HG02642 (cell line): Measurements from ENCODE around the gene BMP6.

ENCODE experiments used
- ATAC-seq: cut with Tn5 transposase; IDR thresholded peaks from one replicate; pipeline ENCODE4 v1.9.1; 2021; ENCODE audit warnings: mild to moderate bottlenecking; ENCODE audit not compliant: unreplicated experiment, poor library complexity

BMP6 gene

DNA sequence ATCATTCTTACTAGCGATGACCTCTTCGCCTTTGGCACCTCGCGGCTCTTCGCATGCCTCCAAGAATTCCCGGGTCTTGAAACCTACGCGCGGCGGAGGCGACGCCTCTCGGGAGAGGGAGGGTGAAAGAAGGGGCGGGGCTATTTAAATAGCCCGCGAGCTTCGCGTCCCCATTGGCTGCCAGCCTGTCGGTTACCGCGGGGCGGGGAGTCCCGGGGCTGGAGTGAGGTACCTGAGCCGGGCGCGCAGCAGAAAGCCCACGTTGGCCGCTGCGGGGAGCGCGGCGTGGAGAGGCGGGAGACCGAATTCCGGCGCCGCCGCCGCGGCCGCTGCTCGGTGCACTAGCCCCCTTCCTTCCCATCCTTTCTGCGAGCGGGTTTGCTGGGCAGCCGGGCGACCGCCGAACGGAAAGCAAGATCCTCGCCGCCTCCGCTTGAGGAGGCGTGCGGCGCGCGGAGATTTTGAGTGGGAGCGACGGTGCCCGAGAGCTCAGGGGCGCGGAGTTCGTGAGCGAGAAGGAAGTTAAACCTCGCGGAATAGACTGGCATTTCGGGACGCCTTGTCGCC lies at the start of gene BMP6:
Gene BMP6, plus strand, starts transcription at position 251 of the 567 bp plus-strand sequence. CDS start 857 bp downstream, outside the sequence.
- ATAC-seq: peak; percentile 79

DNA sequence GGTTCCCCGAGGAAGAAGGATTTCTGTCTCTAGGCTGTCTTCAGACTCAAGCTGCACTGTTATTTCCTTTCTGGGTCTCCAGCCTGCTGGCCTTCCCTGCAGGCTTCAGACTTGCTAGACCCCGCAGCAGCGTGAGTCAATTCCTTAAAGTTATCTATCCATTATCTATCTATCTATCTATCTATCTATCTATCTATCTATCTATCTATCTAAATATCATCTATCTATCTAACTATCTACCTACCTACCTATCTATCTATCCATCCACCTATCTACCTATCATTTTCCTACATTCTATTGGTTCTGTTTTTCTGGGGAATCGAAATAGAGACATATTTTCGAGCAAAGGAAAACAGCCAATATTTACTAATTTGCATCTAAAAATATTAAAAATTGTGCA lies 48.7 kb upstream of the BMP6 start:
- no peak for ATAC-seq

DNA sequence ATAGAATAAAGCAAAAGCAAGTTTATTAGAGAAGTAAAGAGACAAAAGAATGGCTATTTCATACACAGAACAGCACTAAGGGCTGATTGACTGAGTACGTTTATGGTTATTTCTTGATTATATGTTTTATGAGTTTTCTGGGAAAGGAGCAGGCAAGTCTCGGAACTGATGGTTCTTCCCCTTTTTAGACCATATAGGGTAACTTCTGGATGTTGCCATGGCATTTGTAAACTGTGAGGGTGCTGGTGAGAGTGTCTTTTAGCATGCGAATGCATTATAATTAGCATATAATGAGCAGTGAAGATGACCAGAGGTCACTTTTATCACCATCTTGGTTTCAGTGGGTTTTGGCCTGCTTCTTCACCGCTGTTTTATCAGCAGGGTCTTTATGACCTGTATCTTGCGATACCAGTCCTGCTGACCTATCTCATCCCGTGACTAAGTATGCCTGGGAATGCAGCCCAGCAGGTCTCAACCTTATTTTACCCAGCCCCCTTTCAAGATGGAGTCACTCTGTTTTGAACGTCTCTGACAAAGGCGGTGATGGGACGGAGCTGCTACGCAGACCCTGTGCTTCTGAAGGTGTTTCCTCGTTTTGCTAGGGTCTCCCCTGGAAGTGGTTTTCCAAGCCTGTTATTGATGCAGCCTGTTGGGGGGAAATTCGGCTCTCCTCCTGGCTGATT lies 45.4 kb upstream of the BMP6 start:
- ATAC-seq: no peak

DNA sequence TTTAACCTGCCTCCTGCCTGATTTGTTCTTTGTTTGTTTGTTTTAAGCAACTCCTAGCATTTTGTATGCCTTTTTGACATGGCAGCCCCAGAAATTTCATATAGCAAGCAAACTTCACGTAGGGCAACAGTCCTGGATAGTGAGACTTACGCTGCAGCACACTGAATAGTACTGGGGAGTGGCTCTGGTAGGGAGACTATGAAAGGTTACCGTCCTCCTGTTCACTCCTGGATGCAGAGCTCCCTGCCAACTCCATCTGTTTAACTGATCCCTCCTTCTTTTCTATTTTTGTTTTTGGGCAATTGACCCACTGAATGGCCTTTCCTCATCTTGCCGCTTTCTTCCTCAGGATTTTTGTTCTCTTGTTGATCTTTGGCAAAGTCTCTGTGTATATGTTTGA lies 44.5 kb upstream of the BMP6 start:
- ATAC-seq: no peak

DNA sequence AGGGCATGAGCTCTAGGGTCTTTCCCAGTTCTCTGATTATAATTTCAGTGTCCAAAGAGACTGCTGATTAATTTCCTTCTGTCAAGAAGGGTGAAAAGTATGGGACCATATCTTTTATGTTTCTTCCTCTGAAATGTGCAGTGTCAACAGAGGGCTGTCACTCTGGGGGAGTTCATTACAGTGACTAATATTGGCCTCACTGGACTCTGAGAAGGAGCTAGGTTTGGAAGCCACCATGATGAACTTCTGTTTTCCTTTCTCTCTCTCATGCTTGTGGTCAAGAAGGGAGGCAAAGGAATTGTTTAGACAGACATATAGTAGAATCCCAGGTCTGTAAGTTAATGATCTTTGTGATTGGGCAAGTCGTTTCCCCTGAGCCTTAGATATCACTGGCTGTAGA lies 41.8 kb upstream of the BMP6 start:
- no peak for ATAC-seq

DNA sequence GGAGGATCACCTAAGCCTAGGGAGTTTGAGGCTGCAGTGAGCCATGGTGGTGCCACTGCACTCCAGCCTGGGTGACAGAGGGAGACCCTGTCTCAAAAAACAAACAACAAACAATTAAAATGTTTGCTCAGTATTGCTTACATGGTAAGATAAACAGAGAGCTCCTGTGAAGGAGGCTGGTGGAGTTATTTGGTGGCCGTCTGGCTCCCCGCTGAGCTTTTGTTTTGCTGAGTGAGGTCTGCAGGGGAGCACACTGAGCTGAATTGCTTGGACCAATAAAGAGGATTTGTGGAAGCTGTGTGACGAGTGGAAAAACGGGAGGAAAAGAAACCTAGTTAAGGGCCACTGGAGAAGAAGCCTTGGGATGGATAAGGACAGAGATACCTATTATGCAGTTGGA lies 41.1 kb upstream of the BMP6 start:
- no peak for ATAC-seq

DNA sequence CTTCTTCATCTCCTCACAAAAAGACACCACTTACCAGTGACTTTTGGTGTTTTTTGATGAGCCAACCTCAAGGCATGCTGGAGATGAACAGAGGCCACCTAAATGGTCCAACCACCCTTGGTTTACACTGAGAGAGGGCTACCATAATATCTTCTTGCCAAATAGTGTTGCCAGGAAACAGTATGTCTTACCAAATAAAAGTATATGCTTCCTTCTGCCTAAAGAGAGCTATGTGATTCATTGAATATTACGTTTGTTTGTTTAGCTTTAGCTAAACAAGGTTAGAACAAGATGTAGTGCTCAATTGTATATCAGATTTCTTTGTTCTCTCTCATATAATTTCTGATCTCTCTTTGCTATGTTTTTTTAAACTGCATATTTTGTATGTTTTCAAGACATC lies 40.6 kb upstream of the BMP6 start:
- no peak for ATAC-seq

DNA sequence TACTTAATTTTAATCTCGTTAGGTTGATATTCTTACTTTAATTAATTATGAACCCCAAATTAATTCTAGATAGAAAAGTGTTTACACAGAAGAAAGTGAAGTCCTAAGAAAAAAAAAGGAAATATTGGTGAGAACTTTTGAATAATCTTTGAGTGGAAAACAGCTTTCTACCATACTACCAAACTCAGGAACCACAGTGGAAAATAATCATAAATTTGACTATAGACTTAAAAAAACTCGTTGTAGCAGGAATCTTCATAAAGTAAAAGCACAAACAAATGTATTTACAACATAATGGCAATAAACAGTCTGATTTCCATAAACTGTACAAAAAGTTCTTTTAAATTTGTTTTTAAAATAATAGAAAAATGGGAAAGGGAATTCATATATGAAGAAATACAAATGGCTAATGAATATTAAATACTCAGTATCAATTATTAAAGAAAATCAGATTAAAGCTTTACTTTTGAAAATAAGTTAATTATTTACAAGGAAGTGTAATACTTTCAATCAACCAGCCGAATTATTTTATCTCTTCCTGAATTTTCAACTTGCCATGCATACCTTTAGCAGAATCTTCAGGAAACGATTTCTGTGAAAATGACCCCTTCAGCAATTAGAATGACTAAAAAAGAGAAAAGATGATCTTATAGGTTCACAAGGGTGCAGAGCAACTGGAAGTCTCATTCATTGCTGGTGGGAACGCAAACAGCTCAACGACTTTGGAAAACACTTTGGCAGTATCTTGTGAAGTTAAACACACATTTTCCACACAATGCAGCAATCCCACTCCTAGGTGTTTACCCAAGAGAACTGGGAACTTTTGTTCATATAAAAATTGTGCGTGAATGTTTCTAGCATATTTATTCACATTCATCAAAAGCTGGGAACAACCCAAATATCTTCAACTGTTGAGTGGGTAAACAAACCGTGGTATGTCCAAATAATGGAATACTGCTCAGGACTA lies 38.5 kb upstream of the BMP6 start:
- ATAC-seq: no peak

DNA sequence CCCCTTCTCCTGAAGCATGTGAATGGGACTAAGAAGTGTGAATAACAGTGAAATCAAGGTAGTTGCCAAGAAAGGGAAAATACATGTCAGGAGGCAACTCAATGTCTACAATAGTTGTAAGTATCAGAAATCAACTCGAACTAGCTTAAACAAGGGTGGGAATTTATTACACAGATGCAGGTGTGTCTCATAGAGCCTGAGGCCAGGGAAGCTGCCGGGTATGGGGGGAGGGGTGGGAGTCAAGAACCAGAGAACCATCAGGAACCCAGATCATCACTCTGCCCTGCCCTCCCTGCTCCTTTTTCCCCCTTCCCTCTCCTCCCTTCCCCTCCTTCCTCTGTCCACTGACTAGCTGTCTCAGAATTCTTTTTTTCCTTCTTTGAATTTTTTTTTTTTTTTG lies 34.9 kb upstream of the BMP6 start:
- no peak for ATAC-seq

DNA sequence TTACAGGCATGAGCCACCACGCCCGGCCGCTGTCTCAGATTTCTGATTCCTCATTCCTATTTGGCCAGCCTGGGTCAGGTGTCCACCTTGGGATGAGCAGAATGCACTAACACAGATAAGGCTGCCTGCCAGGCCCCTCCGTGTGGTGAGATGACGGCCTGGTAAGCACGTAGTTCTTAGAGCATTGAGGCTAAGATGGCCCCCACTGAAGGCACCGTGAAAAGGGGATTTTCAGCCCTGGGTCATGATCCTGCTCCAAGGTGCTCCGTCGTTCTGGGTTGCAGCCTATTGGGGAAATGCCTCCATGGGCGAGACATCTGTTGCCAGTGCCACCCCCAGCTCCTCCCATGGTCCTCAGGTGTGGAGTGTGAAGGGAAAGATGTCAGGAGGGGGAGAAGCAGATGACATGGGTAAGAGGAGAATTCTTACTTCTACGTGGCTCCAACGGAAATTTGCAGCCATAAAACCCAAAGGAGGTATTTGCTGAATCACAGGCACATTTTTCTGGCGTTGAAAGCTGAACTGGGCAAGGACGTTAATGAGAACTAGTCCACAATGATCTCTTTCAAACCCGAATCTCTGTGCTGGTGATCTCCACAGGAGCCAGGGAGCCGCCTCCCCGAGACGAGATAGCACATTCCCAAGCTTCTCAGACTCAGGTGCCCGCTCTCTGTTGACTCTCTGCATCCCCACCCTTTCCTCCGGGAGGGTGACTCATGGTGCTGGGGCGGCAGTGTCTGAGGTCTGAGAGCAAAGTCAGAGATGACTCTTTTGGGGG lies 34.0 kb upstream of the BMP6 start:
- ATAC-seq: no peak

DNA sequence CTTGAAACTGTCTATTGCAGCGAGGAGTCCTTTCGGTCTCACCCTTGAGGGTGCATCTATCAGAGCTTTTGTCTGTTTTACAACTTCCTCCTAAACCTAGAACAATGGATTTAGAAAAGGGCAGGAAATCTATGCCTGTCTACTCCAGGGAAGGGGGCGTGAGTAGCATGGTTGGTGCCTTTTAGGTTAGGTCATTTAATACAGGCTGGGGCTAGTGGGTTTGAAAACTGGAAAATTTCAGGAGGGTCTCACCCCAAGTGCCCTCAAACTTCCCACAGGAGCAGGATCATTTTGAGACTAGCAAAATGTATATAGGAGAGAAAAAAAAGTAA lies 33.5 kb upstream of the BMP6 start:
- ATAC-seq: no peak

DNA sequence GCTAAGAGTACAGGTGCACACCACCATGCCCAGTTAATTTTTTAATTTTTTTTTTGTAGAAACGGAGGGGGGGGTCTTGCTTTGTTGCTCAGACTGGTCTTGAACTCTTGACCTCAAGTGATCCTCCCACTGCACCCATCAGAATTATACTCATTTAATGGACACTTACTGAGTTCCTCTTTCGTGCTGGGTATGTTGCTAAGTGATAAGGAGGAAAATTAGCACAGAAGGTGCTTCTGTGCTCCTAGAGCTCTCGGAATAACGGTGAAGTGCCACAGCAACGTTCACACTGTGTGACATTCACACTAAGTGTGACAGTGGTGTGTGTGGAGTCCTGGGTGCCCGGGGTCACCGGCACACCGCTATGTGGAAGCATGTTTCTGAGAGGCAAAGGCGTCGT lies 32.1 kb upstream of the BMP6 start:
- no peak for ATAC-seq

DNA sequence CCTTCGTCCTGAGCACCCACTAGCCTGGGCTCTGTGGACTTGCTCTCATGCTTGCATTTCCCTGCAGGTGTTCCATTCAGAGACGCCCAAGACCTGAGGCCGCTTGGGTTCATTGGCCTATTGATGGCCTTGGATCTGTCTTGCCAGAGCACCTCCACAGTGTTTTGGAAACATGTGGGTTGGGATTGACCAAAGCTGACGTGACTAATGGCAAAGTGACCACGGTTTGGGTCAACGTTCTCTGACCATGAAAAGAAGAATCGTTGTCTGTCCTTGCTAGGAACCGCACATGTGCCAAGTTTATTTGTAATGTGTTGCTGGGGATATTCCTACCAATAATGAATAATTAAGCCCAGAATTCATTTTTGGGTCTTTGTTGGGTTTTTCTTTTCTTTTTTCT lies 29.8 kb upstream of the BMP6 start:
- ATAC-seq: no peak

DNA sequence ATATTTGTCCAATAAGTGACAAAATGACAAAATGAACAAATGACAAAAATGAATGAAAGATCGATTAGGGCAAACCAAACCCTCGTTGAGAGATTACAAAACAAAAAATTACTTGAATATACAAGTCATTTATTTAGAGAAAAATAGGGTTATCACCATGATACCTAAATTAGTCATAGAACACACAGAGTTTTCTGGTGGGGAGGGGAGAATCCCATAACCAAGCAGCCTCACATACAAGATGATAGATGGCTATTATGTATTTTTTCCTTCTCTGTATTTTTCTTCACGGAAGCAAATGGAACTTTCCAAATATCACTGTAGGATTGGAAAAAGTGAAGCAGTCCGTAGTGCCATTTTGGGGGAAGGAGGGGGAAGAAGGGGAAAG lies 28.5 kb upstream of the BMP6 start:
- no peak for ATAC-seq

DNA sequence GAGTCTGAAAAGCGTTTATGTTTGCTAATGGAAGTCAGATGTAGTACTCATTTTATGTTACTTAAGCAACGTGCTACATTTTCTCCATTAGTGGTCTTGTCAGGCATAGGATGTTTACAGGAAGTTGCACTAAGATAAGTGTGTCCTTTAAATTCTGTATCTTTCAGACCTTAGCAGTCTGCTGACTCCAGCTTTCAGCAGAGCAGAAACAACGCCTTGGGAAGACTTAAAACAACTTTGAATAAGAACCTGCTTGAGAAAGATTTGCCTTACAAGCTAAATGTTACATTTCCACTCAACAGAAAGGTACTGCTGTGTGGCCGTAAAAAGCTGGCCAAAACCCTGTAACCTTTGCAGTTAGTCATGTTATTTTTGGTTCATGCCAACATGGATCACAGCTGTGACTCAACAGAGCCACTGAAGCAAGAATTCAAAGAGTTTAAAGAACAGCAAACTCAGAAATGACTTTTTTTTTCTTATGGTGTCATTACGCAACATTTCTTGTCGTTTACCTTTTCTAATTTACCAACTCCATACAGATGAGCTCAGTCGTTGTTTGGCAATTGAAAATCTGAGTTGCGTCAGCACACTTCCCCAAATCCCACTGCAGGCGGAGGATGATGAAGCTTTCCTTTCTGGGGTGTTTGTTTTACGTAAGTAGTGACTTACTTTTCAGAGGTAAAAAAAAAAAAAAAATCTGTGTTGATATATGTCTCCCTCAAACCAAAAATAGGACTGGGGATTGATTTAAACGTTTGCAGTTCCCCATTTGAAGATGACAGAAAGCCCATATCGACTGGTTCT lies 27.9 kb upstream of the BMP6 start:
- ATAC-seq: no peak

DNA sequence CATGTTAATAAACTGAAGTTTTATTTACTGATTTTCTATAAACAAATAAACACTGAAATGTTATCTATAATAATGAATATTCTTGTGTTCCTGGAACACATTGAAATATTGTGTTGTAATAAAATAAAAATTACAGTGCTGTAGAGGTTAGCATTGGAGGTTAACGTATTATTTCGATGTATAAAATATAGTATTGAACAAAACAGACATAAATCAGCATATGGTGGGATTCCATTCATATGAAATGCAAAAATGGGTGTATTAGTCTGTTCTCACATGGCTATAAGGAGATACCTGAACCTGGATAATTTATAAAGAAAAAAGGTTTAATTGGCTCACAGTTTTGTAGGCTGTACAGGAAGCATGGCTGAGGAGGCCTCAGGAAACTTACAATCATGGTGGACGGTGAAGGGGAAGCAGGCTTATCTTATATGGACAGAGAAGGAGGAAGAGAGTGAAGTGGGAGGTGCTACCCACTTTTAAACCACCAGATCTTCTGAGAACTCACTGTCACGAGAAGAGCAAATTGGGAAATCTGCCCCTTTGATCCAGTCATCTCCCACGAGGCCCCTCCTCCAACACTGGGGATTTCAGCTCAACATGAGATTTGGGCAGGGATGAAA lies 24.6 kb upstream of the BMP6 start:
- no peak for ATAC-seq

DNA sequence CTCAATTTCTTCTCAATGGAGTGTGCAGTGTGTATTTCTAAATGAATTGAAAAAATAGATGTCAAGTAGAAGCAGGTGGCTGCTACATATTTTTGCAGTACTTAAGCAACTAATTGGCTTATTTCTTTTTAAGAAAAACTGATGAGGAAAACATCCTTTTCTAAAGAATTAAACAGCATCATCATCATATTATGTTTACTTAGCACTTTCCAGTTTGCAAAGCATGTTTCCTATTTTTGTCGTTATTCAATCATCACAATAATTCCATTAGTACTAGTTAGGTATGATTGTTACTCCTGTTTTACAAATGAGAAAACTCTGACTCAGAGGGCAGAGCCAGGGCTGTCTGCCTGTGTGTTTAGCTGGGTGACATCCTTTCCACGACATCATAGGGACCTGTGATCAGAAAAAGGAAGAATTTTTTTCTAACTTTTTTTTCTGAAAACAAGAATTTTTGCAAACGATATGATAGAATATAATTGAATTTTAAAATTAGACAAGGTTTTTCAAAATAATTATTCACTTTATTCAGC lies 22.7 kb upstream of the BMP6 start:
- ATAC-seq: no peak

DNA sequence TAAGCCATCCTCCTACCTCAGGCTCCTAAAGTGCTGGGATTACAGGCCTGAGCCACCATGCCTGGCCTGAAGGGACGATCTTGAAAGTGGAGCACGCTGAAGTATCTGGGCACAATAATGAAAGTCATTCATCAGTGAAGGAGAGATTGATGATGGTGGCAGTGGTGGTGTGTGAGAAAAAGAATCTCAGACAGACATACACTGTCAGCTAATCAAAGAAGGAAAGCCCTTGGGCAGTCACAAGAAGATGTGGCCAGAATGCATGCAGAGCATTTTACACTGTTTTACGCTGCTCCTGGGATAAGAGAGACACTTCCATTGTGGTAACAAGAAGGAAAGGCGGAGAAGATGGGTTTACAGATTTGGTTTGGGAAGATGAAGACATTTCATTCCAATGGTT lies 20.4 kb upstream of the BMP6 start:
- no peak for ATAC-seq

DNA sequence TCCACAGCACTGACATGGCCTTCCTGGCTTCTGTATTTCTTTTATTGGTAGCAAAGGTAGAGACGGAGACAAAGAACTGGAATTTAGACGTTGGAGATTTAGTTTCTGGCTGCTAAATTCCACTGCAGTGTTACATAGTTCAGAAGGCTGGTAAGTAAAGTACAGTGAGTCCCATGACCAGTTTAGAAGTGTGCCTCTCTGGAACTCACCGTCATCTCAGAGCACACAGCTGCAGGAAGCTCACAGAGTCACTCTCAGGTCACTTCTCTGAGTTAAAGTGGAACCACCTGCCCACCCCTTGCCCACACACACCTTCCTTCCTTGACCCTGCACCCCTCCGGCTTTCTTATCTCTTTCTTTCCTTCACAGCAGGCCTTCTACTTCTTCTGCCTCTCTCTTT lies 19.6 kb upstream of the BMP6 start:
- no peak for ATAC-seq
